CD14-positive monocyte (primary cell): ENCODE data around the gene PBX4. TPM values are rescaled to one million over a fixed set of nuclear protein-coding genes. Genes with fewer than 3 reads are reported as not detected.

Experiments
- DNase-seq, 3 donors: peaks; one replicate each; pipeline ENCODE4 v3.0.0-alpha.2; 2011 to 2022
- H2AFZ ChIP-seq: 2 replicates; pipeline ENCODE4 v1.6.0; 2012; ENCODE audit warnings: mild to moderate bottlenecking, low read depth, low read length, inconsistent platforms; ENCODE audit not compliant: insufficient read depth, poor library complexity, severe bottlenecking
- H3K27ac ChIP-seq, 2 donors: 1 replicate in 1 of 2; 2 replicates in 1 of 2; pipeline ENCODE4 v1.5.1; 2012 to 2013; ENCODE audit warnings: low read length in 2 of 2, control low read depth in 1 of 2, inconsistent platforms in 1 of 2, low read depth in 1 of 2, mild to moderate bottlenecking in 1 of 2
- H3K27me3 ChIP-seq, 2 donors: one replicate each; pipeline versions ENCODE4 v1.6.0 to v1.6.1; 2011 to 2013; ENCODE audit warnings: low read length in 2 of 2; ENCODE audit not compliant: control insufficient read depth in 2 of 2, insufficient read depth in 2 of 2
- H3K36me3 ChIP-seq, 2 donors: replicated peaks in 1 of 2; 1 replicate in 1 of 2; 2 replicates in 1 of 2; pipeline versions ENCODE4 v1.5.1 to v1.6.1; 2012 to 2013; ENCODE audit warnings: low read length in 2 of 2, control low read depth in 1 of 2, inconsistent platforms in 1 of 2, mild to moderate bottlenecking in 1 of 2; ENCODE audit not compliant: insufficient read depth in 2 of 2, control insufficient read depth in 1 of 2
- H3K4me1 ChIP-seq, 2 donors: 1 replicate in 1 of 2; 2 replicates in 1 of 2; pipeline versions ENCODE4 v1.5.1 to v1.6.1; 2012 to 2013; ENCODE audit warnings: low read length in 2 of 2, control low read depth in 1 of 2, inconsistent platforms in 1 of 2, mild to moderate bottlenecking in 1 of 2, moderate library complexity in 1 of 2; ENCODE audit not compliant: insufficient read depth in 2 of 2, control insufficient read depth in 1 of 2
- H3K4me2 ChIP-seq: replicated peaks from 2 replicates; pipeline ENCODE3; 2012; ENCODE audit warnings: low read length, moderate library complexity, mild to moderate bottlenecking; ENCODE audit not compliant: poor library complexity, severe bottlenecking; ENCODE audit errors: extremely low read depth
- H3K4me3 ChIP-seq, 3 experiments: fragments of 200-600 bp in 1 of 3; sonication (generic) in 1 of 3; replicated peaks in 1 of 3; 1 replicate in 2 of 3; 2 replicates in 1 of 3; pipeline ENCODE4 v1.5.1; 2011 to 2013; ENCODE audit warnings: low read length in 3 of 3, mild to moderate bottlenecking in 3 of 3, control low read depth in 2 of 3, low read depth in 2 of 3, inconsistent platforms in 1 of 3, moderate library complexity in 1 of 3
- H3K79me2 ChIP-seq: 2 replicates; pipeline ENCODE4 v1.6.0; 2012; ENCODE audit warnings: mild to moderate bottlenecking, control low read depth, inconsistent platforms, low read length, moderate library complexity; ENCODE audit not compliant: insufficient read depth
- H3K9ac ChIP-seq: 2 replicates; pipeline ENCODE4 v1.6.0; 2017; ENCODE audit warnings: low read length, mild to moderate bottlenecking; ENCODE audit not compliant: insufficient read depth, poor library complexity, severe bottlenecking
- H3K9me3 ChIP-seq, 2 donors: replicated peaks in 1 of 2; 1 replicate in 1 of 2; 2 replicates in 1 of 2; pipeline versions ENCODE4 v1.5.1 to v1.6.1; 2012 to 2013; ENCODE audit warnings: low read length in 2 of 2, control low read depth in 1 of 2; ENCODE audit not compliant: control insufficient read depth in 1 of 2, insufficient read depth in 1 of 2
- H4K20me1 ChIP-seq: 2 replicates; pipeline ENCODE4 v1.6.0; 2012; ENCODE audit warnings: mild to moderate bottlenecking, low read length, control low read depth, moderate library complexity; ENCODE audit not compliant: insufficient read depth
- H3K27ac Mint-ChIP-seq, 7 donors: one replicate each; pipeline ENCODE4 v1.8.0; 2020; ENCODE audit warnings: mild to moderate bottlenecking in 7 of 7, mixed read lengths in 7 of 7, moderate library complexity in 6 of 7, inconsistent platforms in 2 of 7
- H3K27me3 Mint-ChIP-seq, 3 donors: one replicate each; pipeline ENCODE4 v1.8.0; 2021 to 2022; ENCODE audit warnings: low read depth in 3 of 3, mild to moderate bottlenecking in 3 of 3, mixed read lengths in 3 of 3, moderate library complexity in 3 of 3, inconsistent platforms in 1 of 3
- H3K36me3 Mint-ChIP-seq, 2 donors: one replicate each; pipeline ENCODE4 v1.8.0; 2020; ENCODE audit warnings: mixed read lengths in 2 of 2, inconsistent platforms in 1 of 2, mild to moderate bottlenecking in 1 of 2
- H3K4me1 Mint-ChIP-seq: one replicate; pipeline ENCODE4 v1.8.0; 2020; ENCODE audit warnings: mild to moderate bottlenecking, mixed read lengths
- H3K4me3 Mint-ChIP-seq, 2 donors: one replicate each; pipeline ENCODE4 v1.8.0; 2020; ENCODE audit warnings: mild to moderate bottlenecking in 2 of 2, mixed read lengths in 2 of 2, moderate library complexity in 1 of 2
- H3K9me3 Mint-ChIP-seq, 7 donors: one replicate each; pipeline ENCODE4 v1.8.0; 2020 to 2022; ENCODE audit warnings: mixed read lengths in 7 of 7, mild to moderate bottlenecking in 6 of 7, moderate library complexity in 6 of 7, inconsistent platforms in 2 of 7
- WGBS: methylation state at CpG from one replicate; pipeline ENCODE4 v1.1.5; 2013; ENCODE audit warnings: missing lambda C conversion rate; ENCODE audit not compliant: insufficient coverage; 5-methylcytosine and 5-hydroxymethylcytosine counted together
- intact Hi-C, 2 donors: fragments of 100-400 bp; cut with micrococcal nuclease; formaldehyde crosslinking; loops; one replicate each; pipeline versions ENCODE4 v1.15.0 to v1.15.1; 2023
- polyA plus RNA-seq, 3 donors: library from polyadenylated mRNA; depleted of rRNA in 1 of 3; unstranded in 2 of 3; stranded (reverse) in 1 of 3; fragments of 300-500 nt in 2 of 3; fragments of >200 nt in 1 of 3; fragmentation: Illumina TruSeq in 2 of 3; gene quantifications; 1 replicate in 2 of 3; 2 replicates in 1 of 3; pipeline ENCODE4 v1.2.3, GENCODE V29; 2012 to 2021
- TF ChIP-seq, protein P1 (sequence below): fragments of 200-600 bp; IDR thresholded peaks from one replicate; pipeline ENCODE4 v1.8.0; 2022; ENCODE audit warnings: antibody characterized with exemption, mild to moderate bottlenecking

The PBX4 gene
- polyA plus RNA-seq, 3 donors: 2.4 TPM; not detected in 2

DNA sequence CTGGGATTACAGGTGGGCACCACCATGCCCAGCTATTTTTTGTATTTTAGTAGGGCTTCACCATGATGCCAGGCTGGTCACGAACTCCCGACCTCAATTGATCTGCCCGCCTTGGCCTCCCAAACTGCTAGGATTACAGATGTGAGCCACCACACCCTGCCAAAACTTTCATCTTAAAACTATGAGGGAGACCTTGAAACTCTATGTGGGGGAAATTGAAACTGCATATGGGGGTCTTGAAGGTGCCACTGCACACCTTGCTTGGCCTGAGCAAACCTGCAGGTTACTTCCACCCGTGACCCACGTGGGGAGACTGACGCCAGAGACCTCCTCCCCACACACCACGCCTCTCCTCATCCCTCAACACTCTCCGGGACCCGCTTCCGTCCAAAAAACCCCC, 64.8 kb downstream of the PBX4 start:
- peaks cover 6% of the 10 kb centered on the region for H3K4me1 Mint-ChIP-seq
- WGBS: 96% methylated on average over 7 of the region's 10 CpGs
- TF ChIP-seq, protein P1, sequence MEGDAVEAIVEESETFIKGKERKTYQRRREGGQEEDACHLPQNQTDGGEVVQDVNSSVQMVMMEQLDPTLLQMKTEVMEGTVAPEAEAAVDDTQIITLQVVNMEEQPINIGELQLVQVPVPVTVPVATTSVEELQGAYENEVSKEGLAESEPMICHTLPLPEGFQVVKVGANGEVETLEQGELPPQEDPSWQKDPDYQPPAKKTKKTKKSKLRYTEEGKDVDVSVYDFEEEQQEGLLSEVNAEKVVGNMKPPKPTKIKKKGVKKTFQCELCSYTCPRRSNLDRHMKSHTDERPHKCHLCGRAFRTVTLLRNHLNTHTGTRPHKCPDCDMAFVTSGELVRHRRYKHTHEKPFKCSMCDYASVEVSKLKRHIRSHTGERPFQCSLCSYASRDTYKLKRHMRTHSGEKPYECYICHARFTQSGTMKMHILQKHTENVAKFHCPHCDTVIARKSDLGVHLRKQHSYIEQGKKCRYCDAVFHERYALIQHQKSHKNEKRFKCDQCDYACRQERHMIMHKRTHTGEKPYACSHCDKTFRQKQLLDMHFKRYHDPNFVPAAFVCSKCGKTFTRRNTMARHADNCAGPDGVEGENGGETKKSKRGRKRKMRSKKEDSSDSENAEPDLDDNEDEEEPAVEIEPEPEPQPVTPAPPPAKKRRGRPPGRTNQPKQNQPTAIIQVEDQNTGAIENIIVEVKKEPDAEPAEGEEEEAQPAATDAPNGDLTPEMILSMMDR: no peak
- H3K27me3 Mint-ChIP-seq: peaks cover 2 to 6% (median 3%) of the 10 kb centered on the region in 3 donors
- Histone ChIP-seq H3K27me3 (no peaks in the 10 kb centered on the region), H3K4me3 (no peak overlapping the region), H3K36me3 (no peaks in the 10 kb centered on the region), H3K79me2 (no peaks in the 10 kb centered on the region), H3K4me2 (no peak overlapping the region), H3K4me1 (peaks cover 0 to 3% of the 10 kb centered on the region in 2 donors), H3K27ac (no peak overlapping the region), H3K9ac (no peak overlapping the region), H2AFZ (no peak overlapping the region), H4K20me1 (no peaks in the 10 kb centered on the region), H3K9me3 (peaks cover 0 to 6% of the 10 kb centered on the region in 2 donors)
- DNase-seq: no peak
- intact Hi-C loops: no loop called here
- H3K27ac Mint-ChIP-seq: peak overlapping the region in 2 of 7 donors; percentile 35 to 59
- H3K4me3 Mint-ChIP-seq: no peak overlapping the region
- peaks cover 3 to 6% (median 5%) of the 10 kb centered on the region in 7 donors for H3K9me3 Mint-ChIP-seq
- no peaks in the 10 kb centered on the region for H3K36me3 Mint-ChIP-seq

DNA sequence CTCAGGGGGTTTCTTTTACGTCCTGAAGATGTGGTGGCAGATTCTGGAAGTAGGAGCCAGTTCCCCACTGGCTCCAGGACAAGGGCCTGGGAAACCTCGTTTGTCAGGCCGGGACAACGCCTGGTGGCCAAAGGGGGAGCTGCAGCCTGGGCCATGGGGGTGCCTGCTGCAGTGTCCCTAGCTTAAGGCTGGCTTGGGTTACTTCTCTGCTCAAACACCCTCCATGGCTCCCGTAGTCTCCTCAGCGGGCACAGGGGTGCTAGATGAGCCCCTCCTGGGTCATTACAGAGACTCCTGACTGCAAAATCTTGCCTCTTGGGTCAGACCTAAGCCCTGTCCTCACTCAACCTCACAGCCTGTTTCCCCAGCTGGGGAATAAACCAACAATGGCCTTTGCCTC, 65.7 kb downstream of the PBX4 start:
- H3K4me3 Mint-ChIP-seq: no peak overlapping the region
- DNase-seq: peak in 1 of 3 donors; percentile 40
- H3K9me3 ChIP-seq: peaks cover 0 to 6% of the 10 kb centered on the region in 2 donors

More for the DNA sequence above, 65.7 kb downstream of the PBX4 start:
- intact Hi-C loops: no loop called here
- Mint-ChIP-seq H3K27ac (no peak overlapping the region), H3K4me1 (peaks cover 6% of the 10 kb centered on the region), H3K36me3 (no peaks in the 10 kb centered on the region), H3K27me3 (peaks cover 2 to 5% (median 3%) of the 10 kb centered on the region in 3 donors), H3K9me3 (peaks cover 3 to 6% (median 5%) of the 10 kb centered on the region in 7 donors)
- H4K20me1 ChIP-seq: no peaks in the 10 kb centered on the region
- peaks cover 0 to 3% of the 10 kb centered on the region in 2 donors for H3K4me1 ChIP-seq
- TF ChIP-seq, protein P1: peak; percentile 81
- H3K4me2 ChIP-seq: no peak overlapping the region
- no peaks in the 10 kb centered on the region for H3K36me3 ChIP-seq
- no peaks in the 10 kb centered on the region for H3K79me2 ChIP-seq
- H3K4me3 ChIP-seq: no peak overlapping the region
- no peak overlapping the region for H2AFZ ChIP-seq
- H3K27me3 ChIP-seq: no peaks in the 10 kb centered on the region
- H3K27ac ChIP-seq: no peak overlapping the region
- H3K9ac ChIP-seq: no peak overlapping the region
- WGBS: 71% methylated on average over 6 of the region's 6 CpGs
